ENCODE measurements around the gene TMPRSS4.

DNA sequence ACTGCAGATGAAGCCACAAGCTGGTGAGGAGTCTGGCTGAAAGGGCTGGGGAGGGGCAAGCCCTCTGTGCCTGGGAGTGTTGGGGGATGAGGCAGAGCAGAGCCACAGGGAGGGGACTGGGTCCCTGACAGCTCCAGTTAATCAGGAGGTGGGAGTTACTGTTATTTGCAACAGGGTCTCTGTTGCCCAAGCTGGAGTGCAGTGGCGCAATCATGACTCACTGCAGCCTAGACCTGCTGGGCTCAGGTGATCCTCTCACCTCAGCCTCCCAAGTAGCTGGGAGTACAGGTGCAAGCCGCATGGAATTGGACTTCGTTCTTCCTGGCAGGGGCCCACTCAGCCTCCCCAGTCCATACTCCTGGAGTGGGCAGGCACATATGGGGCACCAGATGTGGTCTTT is 91.9 kb downstream of the TMPRSS4 start:
- TF ChIP-seq, protein P1, sequence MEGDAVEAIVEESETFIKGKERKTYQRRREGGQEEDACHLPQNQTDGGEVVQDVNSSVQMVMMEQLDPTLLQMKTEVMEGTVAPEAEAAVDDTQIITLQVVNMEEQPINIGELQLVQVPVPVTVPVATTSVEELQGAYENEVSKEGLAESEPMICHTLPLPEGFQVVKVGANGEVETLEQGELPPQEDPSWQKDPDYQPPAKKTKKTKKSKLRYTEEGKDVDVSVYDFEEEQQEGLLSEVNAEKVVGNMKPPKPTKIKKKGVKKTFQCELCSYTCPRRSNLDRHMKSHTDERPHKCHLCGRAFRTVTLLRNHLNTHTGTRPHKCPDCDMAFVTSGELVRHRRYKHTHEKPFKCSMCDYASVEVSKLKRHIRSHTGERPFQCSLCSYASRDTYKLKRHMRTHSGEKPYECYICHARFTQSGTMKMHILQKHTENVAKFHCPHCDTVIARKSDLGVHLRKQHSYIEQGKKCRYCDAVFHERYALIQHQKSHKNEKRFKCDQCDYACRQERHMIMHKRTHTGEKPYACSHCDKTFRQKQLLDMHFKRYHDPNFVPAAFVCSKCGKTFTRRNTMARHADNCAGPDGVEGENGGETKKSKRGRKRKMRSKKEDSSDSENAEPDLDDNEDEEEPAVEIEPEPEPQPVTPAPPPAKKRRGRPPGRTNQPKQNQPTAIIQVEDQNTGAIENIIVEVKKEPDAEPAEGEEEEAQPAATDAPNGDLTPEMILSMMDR (IDR thresholded peaks at IDR 0.05), result no peak
- no peak for TF ChIP-seq POLR2A (IDR thresholded peaks at IDR 0.05)
